NCI-H1105 treated with DMSO at 0.1 percent for 48 hours (cell line): Measurements from ENCODE around the gene SPATA31A7.
"Not testable (repeated sequence)": the region's sequence is repeated elsewhere in the genome, so short reads cannot be mapped to it uniquely, and the experiment has no call there.

ENCODE experiments used
- DNase-seq: peaks from one replicate; lab custom pipeline; 2025; lab: John Stamatoyannopoulos, UW

The SPATA31A7 gene

DNA sequence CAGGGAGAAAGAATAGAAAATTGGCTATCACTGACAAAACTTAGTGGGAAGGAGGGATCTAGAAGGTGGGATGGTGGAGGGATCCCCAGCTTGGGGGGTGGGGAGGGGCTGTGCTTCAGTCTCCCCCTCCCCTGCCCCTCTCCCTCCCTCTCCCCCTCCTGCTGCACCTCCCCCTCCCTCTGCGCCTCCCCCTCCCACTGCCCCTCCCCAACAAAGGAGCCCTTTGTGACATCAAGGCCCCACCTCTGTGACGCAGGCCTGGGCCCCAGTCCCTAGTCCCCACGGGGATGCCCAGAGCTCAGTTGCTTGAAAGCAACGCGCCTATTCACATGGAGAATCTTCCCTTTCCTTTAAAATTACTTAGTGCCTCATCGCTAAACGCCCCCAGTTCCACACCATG is at the start of gene SPATA31A7:
Gene SPATA31A7, plus strand, starts transcription at position 301 of the 400 bp plus-strand sequence. Its CDS starts 29 bp downstream, at position 330.
- DNase-seq, result not testable (repeated sequence)

DNA sequence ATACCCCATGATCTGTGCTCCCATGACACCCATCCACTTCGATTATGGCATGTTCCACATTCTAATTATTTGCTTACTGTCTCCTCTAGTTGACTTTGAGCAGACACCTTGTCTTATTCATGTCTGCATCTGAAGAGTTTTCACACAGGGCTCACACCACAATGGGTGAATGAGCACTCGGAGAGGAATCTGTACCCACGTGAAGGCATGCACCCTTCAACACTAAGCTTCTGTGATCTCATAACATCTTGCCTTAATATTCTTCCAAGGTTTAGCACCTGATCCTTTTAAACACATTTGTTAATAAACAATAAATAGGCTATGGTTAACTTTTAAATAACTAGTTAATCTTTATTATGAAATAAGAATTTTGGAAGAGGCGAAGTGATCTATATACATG is 36.6 kb downstream of the SPATA31A7 start:
- DNase-seq, result not testable (repeated sequence)
